HTERT RPE-1 (cell line): ENCODE results near the gene TTC39B.
"Not testable (repeated sequence)": the region's sequence is repeated elsewhere in the genome, so short reads cannot be mapped to it uniquely, and the experiment has no call there.

Experiments
- in situ Hi-C: fragments of 300-500 bp; cut with MboI; formaldehyde crosslinking; loops from 4 replicates; pipeline ENCODE4 v1.14.3; 2020; ENCODE audit warnings: low sequenced_read_pairs

The TTC39B gene

GRCh38 chr9:15271403-15271802 lies 35.6 kb downstream of the TTC39B start:
- in situ Hi-C loops: no loop called here

- in situ Hi-C loops: no loop called here
Observed at GRCh38 chr9:15268782-15269181, 38.2 kb downstream of the TTC39B start.

GRCh38 chr9:15268317-15268716 lies 38.7 kb downstream of the TTC39B start:
- in situ Hi-C loops: no loop called here

GRCh38 chr9:15264918-15265317 lies 42.1 kb downstream of the TTC39B start:
- in situ Hi-C loops: no loop called here

- in situ Hi-C loops: no loop called here
Observed at GRCh38 chr9:15262581-15262980, 44.4 kb downstream of the TTC39B start.

GRCh38 chr9:15256426-15256825 lies 50.6 kb downstream of the TTC39B start:
- in situ Hi-C loops: no loop called here

- in situ Hi-C loops: no loop called here
Observed at GRCh38 chr9:15253786-15254185, 53.2 kb downstream of the TTC39B start.

GRCh38 chr9:15253197-15253596 lies 53.8 kb downstream of the TTC39B start:
- in situ Hi-C loops: no loop called here

GRCh38 chr9:15249981-15250380 lies 57.0 kb downstream of the TTC39B start:
- in situ Hi-C loops: no loop called here

GRCh38 chr9:15249042-15249818 lies 57.8 kb downstream of the TTC39B start:
- in situ Hi-C loops: no loop called here

- in situ Hi-C loops: no loop called here
Observed at GRCh38 chr9:15248621-15249020, 58.4 kb downstream of the TTC39B start.

GRCh38 chr9:15248081-15248480 lies 58.9 kb downstream of the TTC39B start:
- in situ Hi-C loops: no loop called here

- in situ Hi-C loops: no loop called here
Observed at GRCh38 chr9:15246708-15247107, 60.3 kb downstream of the TTC39B start.

- in situ Hi-C loops: no loop called here
Observed at GRCh38 chr9:15246243-15246642, 60.8 kb downstream of the TTC39B start.

- in situ Hi-C loops: no loop called here
Observed at GRCh38 chr9:15244001-15244441, 63.0 kb downstream of the TTC39B start.

GRCh38 chr9:15243081-15243480 lies 63.9 kb downstream of the TTC39B start:
- in situ Hi-C loops: no loop called here

- in situ Hi-C loops: no loop called here
Observed at GRCh38 chr9:15240927-15241326, 66.1 kb downstream of the TTC39B start.

GRCh38 chr9:15239816-15240215 lies 67.2 kb downstream of the TTC39B start:
- in situ Hi-C loops: no loop called here

GRCh38 chr9:15238646-15239045 lies 68.4 kb downstream of the TTC39B start:
- in situ Hi-C loops: no loop called here

GRCh38 chr9:15235658-15236057 lies 71.4 kb downstream of the TTC39B start:
- in situ Hi-C loops: no loop called here

- in situ Hi-C loops: not testable (repeated sequence)
Observed at GRCh38 chr9:15233941-15234490, 73.0 kb downstream of the TTC39B start.

GRCh38 chr9:15232706-15233280 lies 74.2 kb downstream of the TTC39B start:
- in situ Hi-C loops: not testable (repeated sequence)
